ENCODE data around the gene GATAD2A.
"Not testable (repeated sequence)": the region's sequence is repeated elsewhere in the genome, so short reads cannot be mapped to it uniquely, and the experiment has no call there.

GATAD2A gene

GRCh38 chr19:19388568-19389555, 16.6 kb upstream of the GATAD2A start:
- no peak for DNase-seq

- not testable (repeated sequence) for DNase-seq
Observed at GRCh38 chr19:19389683-19390082, 15.8 kb upstream of the GATAD2A start.

GRCh38 chr19:19394333-19394732, 11.1 kb upstream of the GATAD2A start:
- not testable (repeated sequence) for DNase-seq

- DNase-seq = no peak
Observed at GRCh38 chr19:19399733-19400433, 5.6 kb upstream of the GATAD2A start.

- no peak for DNase-seq
Observed at GRCh38 chr19:19402656-19403372, 2.7 kb upstream of the GATAD2A start.

GRCh38 chr19:19403373-19403901, 2.0 kb upstream of the GATAD2A start:
- no peak for DNase-seq

- DNase-seq = peak; percentile 67
Observed at GRCh38 chr19:19405971-19406877, 749 bp downstream of the GATAD2A start.

- DNase-seq = no peak
Observed at GRCh38 chr19:19406878-19407632, 1.6 kb downstream of the GATAD2A start.

- no peak for DNase-seq
Observed at GRCh38 chr19:19407633-19407930, 2.1 kb downstream of the GATAD2A start.

GRCh38 chr19:19409205-19409604, 3.7 kb downstream of the GATAD2A start:
- peak; percentile 67 for DNase-seq

- no peak for DNase-seq
Observed at GRCh38 chr19:19409631-19410030, 4.2 kb downstream of the GATAD2A start.

DNA sequence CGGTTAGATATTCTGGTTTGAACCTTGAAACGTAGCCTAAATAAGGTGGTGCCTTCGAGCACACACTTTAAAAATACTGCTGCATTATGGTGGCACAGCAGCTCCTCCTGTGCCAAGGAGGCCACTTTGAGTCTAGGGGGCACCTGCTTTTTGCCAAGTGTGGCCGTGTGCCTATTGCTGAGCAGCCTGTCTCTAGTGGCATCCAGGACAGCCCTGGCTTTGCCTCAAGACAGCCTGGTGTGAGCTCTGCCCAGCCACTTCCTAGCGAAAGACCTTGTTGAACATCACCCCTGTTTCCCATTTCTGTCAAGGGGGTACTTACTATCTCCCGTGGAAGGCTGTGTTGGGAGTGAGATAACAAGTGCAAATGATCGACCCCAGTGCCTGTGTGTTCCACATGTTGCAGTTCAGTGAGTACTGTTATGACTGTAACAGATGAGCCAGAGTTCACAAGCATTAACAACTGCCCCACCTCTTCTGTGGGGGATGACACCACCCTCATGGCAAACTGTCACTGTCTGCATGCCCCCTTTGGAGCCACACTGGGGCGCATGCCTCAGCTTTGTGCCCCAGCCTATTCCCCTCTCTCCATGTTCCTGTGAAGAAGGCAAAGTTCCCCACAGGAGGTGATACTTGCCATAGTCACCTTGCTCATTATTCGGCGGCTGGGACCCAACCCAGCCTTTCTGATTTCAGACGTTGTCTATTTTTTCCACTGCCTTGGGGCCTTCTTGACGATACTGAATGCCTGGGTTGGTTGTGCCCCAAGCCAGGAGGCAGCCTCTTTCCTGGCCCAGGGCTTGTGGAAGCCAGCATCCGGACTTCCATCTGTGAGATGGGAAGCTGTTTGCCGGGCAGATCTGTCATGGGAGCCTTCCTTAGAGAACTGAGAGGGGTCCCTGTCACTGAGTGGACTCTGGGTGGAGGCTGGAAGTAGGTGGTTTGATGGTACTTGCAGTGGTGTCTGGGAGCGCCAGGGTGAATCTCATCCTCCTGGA, 5.4 kb downstream of the GATAD2A start:
- no peak for DNase-seq

- DNase-seq = no peak
Observed at GRCh38 chr19:19416280-19416679, 10.8 kb downstream of the GATAD2A start.

DNA sequence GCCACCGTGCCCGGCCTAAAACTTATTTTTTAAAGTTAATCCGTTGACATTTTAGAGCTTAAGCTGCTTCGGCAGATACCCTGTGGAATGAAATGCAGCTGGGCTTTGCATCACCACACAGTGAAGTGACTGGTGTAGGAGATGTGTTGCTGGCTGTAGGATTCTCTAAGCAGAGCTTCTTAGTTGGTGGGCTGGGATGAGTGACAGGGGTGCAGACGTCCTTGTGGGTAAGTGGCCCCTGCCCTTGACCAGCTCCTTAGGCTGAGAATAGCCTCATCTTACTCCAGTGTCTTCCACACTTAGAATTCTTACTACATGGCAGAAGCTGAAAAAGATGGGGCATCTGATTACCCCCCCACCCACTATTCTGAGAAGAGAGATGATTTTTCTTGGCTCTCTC, 11.6 kb downstream of the GATAD2A start:
- DNase-seq = no peak

DNA sequence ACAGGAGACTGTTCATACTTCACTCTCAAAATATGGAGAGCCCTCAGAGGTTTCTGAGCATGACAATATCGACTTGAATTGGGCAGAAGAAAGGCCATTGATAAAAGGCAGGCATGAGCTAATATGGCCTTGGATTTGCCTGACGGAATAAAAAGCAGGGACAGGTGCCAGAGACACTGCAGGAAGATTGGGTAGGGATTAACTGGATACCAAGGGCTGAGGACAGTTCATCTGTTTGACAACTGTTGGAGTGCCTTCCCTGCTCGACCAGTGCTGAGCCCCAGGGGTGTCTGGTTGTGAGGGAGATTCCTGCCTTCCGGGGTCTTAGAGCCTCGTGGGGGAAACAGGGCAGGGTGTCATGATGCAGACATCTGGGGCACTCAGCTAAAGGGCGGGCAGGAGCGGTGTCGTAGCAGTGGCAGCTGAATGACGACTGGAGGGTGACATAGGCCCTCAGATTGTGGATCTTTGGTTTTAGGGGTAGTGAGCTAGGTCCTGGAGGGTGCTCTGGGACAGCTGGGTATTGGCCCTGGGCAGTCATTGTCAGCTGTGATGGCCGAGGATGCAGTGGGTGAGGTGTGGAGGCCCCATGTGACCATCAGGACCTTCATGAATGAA, 12.3 kb downstream of the GATAD2A start:
- DNase-seq = no peak

- DNase-seq = no peak
Observed at GRCh38 chr19:19418555-19419260, 13.2 kb downstream of the GATAD2A start.

DNA sequence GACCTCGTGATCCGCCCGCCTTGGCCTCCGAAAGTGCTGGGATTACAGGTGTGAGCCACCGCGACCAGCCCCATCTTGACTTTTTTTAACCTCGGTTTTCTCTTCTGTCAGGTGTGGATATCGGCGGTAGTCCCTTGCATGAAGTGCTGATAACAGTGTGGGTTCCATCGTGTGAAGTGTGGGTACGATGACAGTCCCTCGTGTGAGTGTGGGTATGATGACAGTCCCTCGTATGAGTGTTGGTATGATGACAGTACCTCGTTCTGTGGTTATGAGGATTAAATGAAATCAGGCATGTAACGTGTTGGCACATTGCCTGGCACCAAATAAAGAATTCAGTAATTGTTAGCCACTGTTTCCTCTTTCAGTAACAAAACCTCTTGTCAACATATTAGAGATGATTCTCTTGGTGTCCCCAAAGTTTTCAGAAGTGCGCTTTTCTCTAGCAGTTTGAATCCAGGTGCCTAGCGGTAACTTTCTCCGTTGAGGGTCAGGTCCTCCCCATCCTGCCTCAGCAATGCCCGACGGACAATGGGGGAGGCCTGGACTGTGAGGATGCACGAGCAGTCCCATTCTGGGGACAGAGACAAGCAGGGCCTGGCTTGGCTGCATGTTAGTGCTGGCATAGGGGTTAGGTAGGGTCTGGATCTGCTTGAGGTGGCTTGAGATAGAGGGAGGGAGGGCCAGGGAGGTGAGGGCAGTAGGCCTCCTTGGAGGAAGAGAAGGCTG, 15.3 kb downstream of the GATAD2A start:
- DNase-seq = no peak

DNA sequence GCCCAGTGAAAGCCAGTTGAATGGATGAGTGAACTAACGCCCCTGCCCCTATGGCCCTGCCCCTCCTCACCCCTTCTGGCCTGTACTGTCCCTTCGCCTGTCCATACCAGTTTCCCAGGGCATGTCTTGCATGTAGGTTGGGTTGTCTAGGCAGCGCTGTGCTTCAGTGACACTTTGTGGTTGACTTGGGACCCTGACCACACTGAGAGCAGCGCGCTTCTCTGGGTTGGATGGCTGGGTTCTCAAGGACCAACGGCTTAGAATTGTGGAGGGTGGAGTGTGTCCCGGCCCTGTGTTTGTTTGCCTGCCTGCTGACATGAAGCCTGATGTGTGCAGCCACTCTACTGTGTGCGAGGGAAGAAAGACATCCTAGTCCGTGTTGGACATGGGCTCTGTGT, 15.8 kb downstream of the GATAD2A start:
- DNase-seq = no peak
